ENCODE results near the gene SAFB. TPM values are rescaled to one million over a fixed set of nuclear protein-coding genes. Genes with fewer than 3 reads are reported as not detected.

Gene SAFB
- polyA plus RNA-seq, 1 donor from 2014 or later, result 89.8 TPM

DNA sequence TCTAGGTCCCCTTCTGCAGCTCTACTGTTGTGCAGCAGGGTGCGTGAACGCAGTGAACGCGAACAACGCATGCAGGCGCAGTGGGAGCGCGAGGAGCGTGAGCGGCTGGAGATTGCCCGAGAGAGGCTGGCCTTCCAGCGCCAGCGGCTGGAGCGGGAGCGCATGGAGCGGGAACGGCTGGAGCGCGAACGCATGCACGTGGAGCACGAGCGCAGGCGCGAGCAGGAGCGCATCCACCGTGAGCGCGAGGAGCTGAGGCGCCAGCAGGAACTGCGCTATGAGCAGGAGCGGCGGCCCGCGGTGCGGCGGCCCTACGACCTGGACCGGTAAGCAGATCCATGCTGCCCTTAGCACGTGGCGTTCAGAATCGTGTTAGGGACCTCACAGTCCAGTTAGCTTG lies 38.6 kb downstream of the SAFB start:
- Histone ChIP-seq H3K36me3 (ENCODE audit: insufficient read depth, low read length) (no peaks in the 10 kb centered on the region), H3K4me2 (ENCODE audit: low read length) (no peak overlapping the region), H4K20me1 (ENCODE audit: insufficient read depth) (no peaks in the 10 kb centered on the region), H3K9me2 (ENCODE audit: insufficient read depth, low read length) (no peaks in the 10 kb centered on the region), H3F3A (ENCODE audit: insufficient read depth, low read length, poor library complexity, severe bottlenecking) (no peaks in the 10 kb centered on the region), H3K27me3 (ENCODE audit: insufficient read depth, low read depth, low read length) (no peaks in the 10 kb centered on the region), H3K4me3 (ENCODE audit: low read length) (no peak overlapping the region), H3K9ac (ENCODE audit: low read length) (no peak overlapping the region), H3K9me3 (ENCODE audit: low read length) (no peaks in the 10 kb centered on the region), H2AFZ (ENCODE audit: low read depth, low read length) (no peak overlapping the region), H3K27ac (ENCODE audit: low read length) (no peak overlapping the region), H3K79me2 (replicated peaks; ENCODE audit: insufficient read depth, low read length) (no peaks in the 10 kb centered on the region)
- TF ChIP-seq REST (IDR thresholded peaks at IDR 0.05; ENCODE audit: borderline replicate concordance) (no peak), MXI1 (conservative IDR thresholded peaks at IDR 0.05; ENCODE audit: poor library complexity, severe bottlenecking) (no peak), TAF1 (IDR thresholded peaks at IDR 0.05; ENCODE audit: low read depth) (no peak)
- TF ChIP-seq, protein P1, sequence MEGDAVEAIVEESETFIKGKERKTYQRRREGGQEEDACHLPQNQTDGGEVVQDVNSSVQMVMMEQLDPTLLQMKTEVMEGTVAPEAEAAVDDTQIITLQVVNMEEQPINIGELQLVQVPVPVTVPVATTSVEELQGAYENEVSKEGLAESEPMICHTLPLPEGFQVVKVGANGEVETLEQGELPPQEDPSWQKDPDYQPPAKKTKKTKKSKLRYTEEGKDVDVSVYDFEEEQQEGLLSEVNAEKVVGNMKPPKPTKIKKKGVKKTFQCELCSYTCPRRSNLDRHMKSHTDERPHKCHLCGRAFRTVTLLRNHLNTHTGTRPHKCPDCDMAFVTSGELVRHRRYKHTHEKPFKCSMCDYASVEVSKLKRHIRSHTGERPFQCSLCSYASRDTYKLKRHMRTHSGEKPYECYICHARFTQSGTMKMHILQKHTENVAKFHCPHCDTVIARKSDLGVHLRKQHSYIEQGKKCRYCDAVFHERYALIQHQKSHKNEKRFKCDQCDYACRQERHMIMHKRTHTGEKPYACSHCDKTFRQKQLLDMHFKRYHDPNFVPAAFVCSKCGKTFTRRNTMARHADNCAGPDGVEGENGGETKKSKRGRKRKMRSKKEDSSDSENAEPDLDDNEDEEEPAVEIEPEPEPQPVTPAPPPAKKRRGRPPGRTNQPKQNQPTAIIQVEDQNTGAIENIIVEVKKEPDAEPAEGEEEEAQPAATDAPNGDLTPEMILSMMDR (IDR thresholded peaks at IDR 0.05; ENCODE audit: poor library complexity, severe bottlenecking), result no peak

- no peaks in the 10 kb centered on the region for H3K9me2 ChIP-seq (ENCODE audit: insufficient read depth, low read length)
- H3K79me2 ChIP-seq (replicated peaks; ENCODE audit: insufficient read depth, low read length), result no peaks in the 10 kb centered on the region
- H4K20me1 ChIP-seq (ENCODE audit: insufficient read depth), result no peaks in the 10 kb centered on the region
- H2AFZ ChIP-seq (ENCODE audit: low read depth, low read length), result no peak overlapping the region
- H3F3A ChIP-seq (ENCODE audit: insufficient read depth, low read length, poor library complexity, severe bottlenecking), result no peaks in the 10 kb centered on the region
- no peaks in the 10 kb centered on the region for H3K27me3 ChIP-seq (ENCODE audit: insufficient read depth, low read depth, low read length)
- H3K9me3 ChIP-seq (ENCODE audit: low read length), result no peaks in the 10 kb centered on the region
- H3K27ac ChIP-seq (ENCODE audit: low read length), result no peak overlapping the region
- H3K9ac ChIP-seq (ENCODE audit: low read length), result no peak overlapping the region
- H3K4me2 ChIP-seq (ENCODE audit: low read length), result no peak overlapping the region
- TF ChIP-seq EP300 (conservative IDR thresholded peaks at IDR 0.05; ENCODE audit: poor library complexity, severe bottlenecking) (no peak), TAF1 (IDR thresholded peaks at IDR 0.05; ENCODE audit: low read depth) (no peak), EZH2 (IDR thresholded peaks at IDR 0.05; ENCODE audit: borderline replicate concordance, insufficient read depth, low read length, poor library complexity, severe bottlenecking) (no peak), POLR2AphosphoS5 (IDR thresholded peaks at IDR 0.05) (no peak), MXI1 (conservative IDR thresholded peaks at IDR 0.05; ENCODE audit: poor library complexity, severe bottlenecking) (no peak), RAD21 (conservative IDR thresholded peaks at IDR 0.05) (no peak), SMC3 (conservative IDR thresholded peaks at IDR 0.05; ENCODE audit: poor library complexity) (no peak), REST (IDR thresholded peaks at IDR 0.05; ENCODE audit: borderline replicate concordance) (no peak)
- TF ChIP-seq, protein P1 (IDR thresholded peaks at IDR 0.05; ENCODE audit: poor library complexity, severe bottlenecking), result no peak
- peaks cover 10% of the 10 kb centered on the region for H3K36me3 ChIP-seq (ENCODE audit: insufficient read depth, low read length)
- H3K4me3 ChIP-seq (ENCODE audit: low read length), result no peak overlapping the region
Measured at GRCh38 chr19:5663904-5664303, 41.0 kb downstream of the SAFB start.
